Stimulated activated CD4-positive, alpha-beta T cell treated with anti-CD3 and anti-CD28 coated beads, TNF-alpha, amount 100 ng/mL, for 48 hours (primary cell): ENCODE results near the gene PKP2.
"Not testable (repeated sequence)": the region's sequence is repeated elsewhere in the genome, so short reads cannot be mapped to it uniquely, and the experiment has no call there.

ENCODE experiments used
- DNase-seq, 3 donors: peaks; one replicate each; pipeline ENCODE4 v3.0.0-alpha.2; 2020; ENCODE audit warnings: low read depth in 3 of 3

PKP2 gene

DNA sequence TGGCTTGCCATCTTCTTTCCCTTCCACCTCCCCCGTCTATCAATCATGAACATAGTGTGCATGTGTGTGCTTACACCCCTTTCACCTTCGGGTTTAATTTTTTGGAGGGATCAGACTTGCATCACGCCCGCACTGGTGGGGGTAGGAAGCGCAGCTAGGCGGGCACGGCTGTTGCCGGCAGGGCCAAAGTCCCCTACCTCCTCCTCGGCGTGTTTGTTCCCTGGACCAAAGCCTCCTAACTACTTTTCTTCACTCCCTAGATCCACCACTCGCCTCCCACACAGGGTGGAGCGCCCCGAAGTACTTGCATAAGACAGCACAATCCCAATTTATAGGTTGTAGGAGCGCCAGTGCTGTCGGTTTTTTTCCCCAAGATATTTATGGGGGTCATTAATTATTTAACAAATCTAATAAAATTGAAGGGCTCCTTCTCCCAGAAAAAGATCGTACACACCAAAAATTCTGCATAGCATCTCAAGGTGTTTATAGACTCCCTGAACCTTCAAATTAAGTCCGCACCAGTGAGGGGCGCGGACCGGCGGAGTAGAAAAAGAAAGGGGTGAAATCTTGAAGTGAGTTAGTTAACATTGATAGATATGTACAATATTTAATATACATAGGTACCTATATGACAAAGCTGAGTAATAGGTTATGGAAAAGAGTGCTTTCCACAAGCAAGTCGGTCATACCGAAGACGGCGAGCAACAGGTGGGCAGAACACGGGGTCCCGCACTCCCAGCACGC lies 717 bp downstream of the PKP2 start:
- DNase-seq: no peak

DNA sequence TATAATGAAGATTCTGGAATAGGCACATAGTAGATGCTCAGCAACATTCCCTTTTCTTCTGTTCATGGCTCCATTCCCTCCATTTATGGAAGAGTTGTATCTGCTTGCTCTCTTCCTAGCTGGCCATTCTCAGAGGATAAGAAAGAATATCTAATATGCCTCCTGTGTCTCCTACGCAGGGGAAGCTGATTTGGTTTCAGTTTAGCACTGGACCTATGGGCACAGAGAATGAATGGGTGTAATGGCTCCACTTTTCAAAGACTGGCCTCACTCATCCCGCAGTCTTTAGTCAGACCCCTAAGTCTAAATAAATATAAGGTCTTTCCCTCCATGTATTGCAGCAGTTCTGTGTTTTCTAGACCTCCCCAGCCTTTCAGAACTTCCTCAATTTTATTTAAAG lies 2.0 kb downstream of the PKP2 start:
- DNase-seq: no peak

DNA sequence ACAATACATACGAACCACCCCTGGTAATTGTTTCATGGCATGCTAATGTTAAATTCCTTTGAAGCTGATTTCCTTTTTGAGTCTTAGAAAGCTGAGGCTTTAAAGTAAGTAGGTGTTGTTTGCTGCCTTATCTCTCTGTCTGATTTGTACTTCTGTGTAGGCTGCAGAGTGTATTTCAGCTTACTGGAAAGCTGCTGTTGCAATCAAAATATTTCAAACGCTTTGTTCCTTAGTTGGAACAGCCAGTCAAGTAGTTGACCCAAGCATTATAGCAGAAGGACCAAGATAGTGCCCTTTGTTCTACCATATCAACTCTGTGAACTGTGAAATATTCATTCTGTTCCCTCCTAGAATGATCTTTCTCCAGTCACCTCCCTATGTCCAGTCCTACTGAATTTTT lies 3.1 kb downstream of the PKP2 start:
- DNase-seq: no peak

DNA sequence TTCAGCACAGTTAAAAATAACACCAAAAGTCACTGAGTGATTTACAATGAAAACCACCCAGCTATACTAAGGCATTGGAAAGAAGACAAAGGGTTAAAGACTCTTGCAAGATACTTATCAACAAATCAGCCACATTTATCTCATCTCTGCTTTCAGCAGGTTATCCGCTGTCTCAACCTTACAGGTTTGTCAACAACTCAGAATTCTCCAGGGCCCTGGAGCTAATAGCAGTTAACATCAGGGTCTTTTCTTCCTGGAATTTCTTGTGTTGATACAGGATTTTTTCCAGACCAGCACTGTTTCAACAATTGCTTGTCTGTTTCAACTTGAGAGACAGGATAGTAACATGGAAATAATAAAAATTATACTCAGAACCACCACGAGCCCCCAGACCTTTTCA lies 3.5 kb downstream of the PKP2 start:
- DNase-seq: no peak

DNA sequence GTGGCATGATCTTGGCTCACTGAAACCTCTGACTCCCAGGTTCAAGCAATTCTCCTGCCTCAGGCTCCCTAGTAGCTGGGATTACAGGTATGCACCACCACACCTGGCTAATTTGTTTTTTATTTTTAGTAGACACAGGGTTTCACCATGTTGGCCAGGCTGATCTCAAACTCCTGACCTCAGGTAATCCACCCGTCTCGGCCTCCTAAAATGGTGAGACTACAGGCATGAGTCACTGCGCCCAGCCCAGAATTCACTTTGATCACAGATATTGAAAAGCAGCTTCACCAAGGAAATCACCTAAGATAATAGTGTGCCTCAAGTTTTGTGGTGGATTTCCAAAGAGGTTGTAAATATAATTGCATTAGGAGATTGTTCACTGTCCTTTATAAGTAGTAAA lies 4.2 kb downstream of the PKP2 start:
- not testable (repeated sequence) for DNase-seq

DNA sequence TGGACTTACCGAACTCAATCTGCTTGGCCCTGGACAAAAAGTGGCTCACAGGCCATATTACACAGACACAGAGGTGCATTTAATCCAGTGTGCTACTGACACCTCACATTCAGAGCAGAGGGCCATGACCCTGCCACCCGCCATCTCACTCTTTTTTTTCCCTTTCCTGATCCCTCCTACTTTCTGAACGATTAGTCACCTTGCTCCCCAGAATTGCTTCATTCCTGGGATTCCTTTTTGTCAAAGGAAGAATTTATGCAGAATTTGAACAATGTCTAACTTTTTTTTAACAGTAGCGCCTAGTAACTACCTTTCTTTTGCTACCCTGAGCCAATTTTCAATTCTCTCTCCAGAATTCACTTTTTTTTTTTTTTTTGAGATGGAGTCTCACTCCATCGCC lies 4.6 kb downstream of the PKP2 start:
- DNase-seq: no peak

DNA sequence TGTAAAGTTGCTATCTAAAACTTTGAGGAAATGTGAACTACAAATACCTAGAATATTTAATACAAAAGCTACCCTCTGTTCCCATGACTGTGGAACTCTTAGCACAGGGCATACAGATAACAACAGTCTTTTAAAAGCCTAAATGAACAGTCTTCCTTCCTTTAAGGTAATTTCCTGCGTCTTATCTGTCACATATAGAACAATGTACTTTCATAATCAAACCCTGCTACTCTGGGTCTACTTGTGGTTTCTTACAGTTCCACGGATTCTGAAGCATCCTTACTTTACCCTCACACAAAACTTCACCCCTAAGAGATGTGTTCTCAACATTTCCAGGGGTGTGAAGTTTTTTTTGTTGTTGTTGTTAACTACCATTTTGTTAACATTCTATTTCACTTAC lies 5.1 kb downstream of the PKP2 start:
- no peak for DNase-seq

DNA sequence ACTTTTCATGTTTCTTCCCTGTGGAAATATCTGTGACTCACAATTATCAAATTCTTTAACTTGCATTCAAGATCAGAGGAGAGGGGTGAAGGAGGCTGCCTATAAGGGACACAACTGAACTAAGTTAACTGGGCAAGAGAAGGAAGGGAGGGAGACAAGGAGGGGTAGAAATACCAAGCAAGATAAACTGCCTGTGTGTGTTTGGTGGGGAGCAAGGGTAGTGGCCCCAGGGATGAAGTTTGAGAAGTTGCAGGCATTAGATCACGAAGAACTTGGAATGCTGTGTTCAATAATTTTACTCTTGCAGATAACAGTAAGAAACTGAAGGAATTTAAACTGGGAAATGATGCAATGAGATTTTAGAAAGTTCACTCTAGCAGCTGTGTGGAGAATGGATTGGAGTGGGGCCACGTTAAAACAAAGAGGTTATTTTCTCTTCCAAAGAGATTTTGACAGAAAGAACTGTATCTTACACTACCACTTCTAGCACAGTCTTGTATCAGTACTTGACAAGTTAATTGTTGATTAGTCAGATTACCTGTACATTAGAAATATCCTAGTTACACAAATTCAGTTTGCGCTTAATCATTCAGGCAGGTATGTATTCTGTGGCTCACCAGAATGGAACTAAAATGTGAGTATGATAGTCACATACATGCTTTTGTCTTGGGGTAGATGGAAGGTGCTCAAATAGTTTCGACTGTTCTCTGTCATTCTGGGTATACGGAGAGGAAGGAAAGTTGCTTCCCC lies 7.4 kb downstream of the PKP2 start:
- DNase-seq: no peak

DNA sequence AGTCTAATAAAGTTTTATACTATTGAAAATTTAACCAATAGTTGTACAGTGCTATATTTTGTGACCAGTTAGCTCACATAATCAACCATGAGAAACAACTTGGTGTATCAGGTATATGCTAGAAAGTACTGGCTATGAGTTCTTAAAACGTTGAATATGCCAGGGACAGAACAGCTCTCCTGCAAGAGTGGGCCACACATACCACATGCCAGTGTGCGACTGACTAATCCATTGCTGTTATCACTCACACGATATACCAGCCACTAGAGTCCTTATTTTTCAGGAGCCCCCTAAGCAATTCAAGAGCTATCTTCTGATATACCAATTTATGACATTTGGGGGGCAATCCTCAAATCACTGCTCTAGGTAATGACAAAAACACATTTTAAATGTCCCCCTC lies 9.5 kb downstream of the PKP2 start:
- no peak for DNase-seq

DNA sequence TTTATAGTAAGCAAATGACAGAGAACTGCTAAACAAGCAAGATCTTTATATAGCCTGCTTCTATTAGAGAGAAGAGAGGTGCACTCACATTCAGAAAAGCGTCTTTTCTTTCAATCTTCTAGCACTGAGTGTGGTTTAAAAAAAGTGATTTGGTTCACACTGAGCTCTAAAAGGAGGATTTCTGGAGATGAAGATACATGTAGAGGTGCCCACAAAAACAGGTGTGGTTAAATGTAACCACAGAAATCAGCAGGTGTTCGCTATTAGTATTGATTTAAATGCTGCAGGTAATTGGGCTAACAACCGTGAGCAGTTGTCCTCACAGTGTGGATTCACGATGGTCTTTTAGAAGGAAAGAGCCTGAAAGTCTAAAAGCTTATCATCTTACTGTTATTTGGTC lies 10.7 kb downstream of the PKP2 start:
- DNase-seq: no peak

DNA sequence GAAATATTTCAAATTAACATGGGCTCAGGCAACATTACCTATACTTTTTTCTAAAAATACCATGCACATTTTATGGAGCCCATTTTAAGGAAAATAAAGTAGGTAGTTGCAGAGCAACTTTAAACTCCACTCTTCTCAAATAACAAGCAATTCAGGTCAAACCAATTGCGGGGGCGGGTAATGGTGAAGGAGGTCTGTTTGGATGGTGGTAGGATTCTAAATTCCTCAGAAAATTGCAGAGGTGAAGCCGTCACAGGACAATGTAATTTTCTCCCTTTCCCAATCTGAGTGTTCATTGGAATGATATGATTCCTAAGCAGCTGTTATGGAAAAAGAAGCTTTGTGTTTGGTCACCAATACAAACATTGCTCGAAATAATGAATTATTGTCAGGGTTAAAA lies 11.6 kb downstream of the PKP2 start:
- DNase-seq: no peak

DNA sequence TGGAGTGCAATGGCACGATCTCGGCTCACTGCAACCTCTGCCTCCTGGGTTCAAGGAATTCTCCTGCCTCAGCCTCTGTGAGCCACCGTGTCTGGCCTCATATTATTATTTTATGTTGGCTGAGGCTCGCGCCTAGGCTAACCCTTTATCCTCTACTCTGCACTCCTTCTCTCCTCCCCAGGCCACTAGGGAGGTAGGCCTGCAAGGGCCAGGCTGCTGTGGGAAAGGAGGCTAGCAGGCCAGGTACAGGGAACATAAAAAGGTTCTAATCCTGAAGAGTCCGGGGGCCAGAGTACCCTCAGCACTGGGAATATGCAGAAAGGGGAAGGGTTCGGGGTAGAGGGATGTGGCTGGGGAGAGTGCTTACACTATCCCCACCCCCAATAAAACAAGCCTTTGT lies 14.9 kb downstream of the PKP2 start:
- no peak for DNase-seq

DNA sequence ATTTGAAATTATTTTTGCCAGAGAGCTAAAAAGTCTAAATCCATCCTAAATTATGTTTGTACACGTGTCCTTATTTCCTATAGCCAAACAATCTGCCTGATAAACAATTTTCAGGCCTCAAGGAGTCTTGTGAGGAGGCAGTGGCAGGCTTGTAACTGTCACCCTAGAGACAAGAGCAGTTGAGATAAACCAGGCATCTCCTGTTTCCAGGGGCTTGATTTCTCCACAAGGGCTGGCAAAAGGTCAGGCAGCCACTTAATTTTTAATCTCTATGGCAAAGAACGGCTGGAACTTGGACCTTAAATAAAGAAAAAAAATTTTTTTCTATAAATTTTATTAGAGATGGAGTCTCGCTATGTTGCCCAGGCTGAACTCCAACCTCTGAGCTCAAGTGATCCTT lies 15.5 kb downstream of the PKP2 start:
- no peak for DNase-seq

DNA sequence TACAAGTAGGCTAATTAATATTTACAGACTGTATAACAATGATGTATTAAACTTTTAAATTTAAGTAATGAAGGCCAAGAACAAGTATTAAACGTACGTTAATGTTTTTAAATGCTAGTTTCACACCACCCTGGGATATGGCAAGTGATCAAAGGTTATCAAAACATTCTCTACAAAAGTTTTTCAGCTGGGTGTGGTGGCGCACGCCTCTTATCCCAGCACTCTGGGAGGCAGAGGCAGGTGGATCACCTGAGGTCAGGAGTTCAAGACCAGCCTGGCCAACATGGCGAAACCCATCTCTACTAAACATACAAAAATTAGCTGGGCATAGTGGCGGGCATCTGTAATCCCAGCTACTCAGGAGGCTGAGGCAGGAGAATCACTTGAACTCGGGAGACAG lies 17.5 kb downstream of the PKP2 start:
- DNase-seq: not testable (repeated sequence)

DNA sequence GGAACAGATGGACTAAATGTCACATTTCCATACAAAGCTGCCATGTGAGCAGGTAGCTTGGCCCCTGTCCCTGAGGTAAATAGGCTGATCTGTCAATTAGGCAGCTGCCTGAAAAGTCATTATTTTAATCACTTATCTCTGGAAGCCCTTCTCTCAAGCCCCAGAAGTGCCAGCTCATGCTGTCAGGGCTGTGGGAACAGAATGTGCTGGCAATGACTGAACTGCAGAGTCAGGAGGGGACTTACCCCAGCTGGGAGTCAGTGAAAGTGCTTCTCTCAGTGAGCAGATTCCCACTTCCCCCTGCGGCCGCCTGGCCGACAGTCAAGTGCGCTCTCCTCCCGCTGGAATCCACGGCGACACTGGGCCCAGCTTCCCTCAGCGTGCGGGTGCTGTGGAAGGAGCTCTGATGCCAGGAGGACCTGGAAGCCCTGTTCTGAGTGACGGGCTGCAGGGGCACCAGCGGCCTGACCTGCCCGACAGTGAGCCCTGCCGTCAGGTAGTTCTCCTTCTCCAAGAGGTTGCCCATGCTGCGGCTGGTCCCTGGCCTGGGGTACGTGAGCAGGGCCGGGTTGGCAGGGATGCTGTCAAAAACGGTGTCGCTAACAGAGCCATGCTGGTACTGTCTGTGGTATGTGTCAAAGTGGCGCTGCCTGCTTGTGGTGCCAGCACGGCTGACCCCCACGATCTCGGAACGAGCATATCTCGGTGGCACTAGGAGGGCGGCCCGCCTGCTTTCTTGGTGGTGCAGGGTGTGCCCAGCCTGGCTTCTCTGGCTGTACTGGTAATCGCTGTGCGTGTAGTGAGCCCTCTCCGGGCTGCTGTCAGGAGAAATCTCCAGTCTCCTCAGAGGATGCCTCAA lies 18.7 kb downstream of the PKP2 start:
- DNase-seq: no peak

DNA sequence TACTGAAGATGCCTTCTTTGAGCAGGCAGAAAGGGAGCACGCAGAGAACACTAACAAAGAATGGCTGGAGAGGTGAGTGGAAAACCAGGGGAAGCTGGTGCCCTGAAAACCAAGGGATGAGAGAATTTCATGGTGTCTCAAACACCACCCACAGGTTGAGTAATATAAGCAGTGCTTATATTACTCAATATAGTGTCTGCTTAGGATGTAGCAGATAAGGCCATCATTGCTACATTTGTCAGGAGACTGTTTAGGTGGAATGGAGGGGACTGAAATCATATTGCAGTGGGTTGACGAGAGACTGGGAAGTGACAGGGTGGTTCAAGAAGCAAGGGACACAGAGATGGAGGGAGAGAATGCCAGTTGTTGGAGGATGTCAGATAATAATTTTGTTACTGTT lies 20.6 kb downstream of the PKP2 start:
- no peak for DNase-seq

DNA sequence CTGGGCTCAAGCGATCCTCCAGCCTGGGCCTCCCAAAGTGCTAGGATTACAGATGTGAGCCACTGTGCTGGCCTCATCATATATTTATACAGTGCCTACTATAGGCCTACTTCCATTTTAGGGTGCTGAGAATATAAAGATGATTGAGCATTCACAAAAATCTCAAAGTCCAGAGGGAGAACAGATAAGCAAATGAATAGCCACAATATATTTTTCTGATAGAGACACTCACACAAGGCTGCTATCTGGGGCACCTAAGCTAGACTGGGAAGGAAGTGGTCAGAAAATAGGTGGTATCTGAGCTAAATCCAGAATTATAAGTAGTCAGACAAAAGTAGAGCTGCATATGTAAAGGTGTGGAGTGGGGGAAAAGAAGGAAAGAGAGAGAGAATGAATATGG lies 21.6 kb downstream of the PKP2 start:
- no peak for DNase-seq

DNA sequence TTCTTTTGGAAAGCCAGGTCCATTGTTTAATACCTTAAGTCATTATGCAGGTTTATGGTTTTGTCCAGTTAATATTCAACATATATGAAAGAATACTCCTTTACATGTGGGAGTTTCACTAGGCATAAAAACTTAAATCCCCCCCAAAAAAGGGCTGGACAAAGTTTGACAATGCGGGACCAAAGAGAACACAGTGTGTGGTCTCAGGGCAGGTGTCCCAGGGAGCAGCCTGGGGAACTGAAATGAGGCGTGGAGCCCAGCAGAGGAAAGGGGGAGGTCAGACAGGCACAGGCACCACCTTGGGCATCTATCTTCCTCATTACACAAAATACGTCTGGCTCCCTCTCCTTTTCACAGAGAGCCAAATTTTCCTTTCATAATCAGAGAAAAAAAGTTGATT lies 22.5 kb downstream of the PKP2 start:
- DNase-seq: no peak

DNA sequence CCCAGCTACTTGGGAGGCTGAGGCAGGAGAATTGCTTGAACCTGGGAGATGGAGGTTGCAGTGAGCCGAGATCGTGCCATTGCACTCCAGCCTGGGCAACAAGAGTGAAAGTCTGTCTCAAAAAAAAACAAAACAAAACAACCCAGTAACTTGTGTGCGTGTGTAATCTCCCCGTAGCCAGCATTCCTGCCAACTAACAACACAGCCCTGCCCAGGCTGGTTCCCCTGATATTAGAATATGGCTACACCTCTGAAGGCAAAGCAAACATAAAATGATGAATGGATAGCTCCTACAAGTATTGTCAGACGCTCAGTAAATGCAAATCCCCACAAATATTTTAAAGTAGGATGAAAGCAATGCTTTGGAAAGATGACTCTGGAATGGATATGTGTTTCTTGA lies 24.2 kb downstream of the PKP2 start:
- DNase-seq: not testable (repeated sequence)

DNA sequence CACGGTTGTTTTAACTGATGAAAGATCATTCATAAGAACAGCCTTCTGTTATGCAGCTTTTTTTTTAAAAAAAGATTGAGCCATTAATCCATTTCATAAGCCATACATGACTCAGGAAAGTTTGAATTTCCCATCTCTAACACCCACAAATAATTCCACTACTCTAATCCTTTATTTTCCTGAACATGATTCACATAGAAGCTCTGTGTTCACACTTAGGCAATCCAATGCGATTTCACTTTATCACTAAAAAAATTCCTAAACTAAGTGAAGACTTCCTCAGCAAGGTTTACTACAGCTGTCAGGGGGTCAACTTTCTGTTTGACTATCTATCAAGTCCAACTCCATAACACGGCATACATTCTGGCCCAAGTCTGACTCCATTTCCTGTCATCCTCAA lies 25.9 kb downstream of the PKP2 start:
- no peak for DNase-seq

DNA sequence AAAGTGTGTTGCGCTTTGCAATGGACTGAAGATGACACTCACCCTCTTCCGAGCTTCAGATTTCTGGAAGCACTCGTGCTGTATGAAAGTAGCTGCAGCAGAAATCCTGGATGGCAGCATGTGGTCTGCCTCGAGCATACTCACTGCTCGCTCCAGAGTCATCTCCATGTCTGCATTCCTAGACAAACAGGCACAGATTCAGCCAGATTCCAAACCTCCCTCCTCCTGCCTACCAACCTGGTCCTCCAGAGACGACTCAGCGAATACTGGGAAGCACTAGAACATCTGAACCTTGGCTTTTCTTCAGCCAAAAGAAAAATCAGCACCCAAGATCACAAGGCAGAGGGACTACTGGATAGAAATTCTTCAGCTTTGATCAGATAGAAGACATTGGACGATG lies 27.7 kb downstream of the PKP2 start:
- DNase-seq: no peak

DNA sequence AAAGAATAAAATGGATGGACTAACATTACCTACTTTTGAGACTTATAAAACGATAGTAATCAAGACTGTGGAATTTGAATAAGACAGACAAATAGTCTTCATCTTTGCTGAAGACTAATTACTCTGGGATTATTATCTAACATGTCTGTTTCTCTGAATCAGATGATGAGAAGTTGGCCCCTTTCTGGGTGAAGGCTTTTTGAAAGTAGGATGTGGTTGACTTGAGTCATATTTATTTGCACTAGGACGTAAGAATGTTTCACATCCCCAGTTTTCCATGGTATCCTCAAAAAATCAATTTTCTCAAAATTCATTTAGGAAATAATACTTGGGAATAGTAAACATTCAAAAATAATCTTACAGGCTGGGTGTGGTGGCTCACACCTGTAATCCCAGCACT lies 31.8 kb downstream of the PKP2 start:
- DNase-seq: no peak

DNA sequence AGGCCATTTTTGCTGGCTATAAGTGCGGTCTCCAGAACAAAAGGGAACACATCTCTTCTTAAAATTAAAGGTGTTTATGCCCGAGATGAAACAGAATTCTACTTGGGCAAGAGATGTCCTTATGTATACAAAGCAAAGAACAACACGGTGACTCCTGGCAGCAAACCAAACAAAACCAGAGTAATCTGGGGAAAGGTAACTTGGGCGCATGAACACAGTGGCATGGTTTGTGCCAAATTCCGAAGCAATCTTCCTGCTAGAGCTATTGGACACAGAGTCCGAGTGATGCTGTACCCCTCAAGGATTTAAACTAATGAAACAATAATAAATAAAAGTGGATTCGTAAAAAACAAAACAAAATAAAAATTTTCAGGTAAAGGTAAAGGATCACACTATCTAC lies 33.4 kb downstream of the PKP2 start:
- no peak for DNase-seq
